Measurements from ENCODE around the gene NFAM1.
A peak's percentile ranks its signal among the peaks of the same experiment; 100 is the strongest.

Gene NFAM1

GRCh38 chr22:42376711-42377554 lies 55.3 kb downstream of the NFAM1 start:
- no peak overlapping the region for H3K4me3 ChIP-seq (ENCODE audit: extremely low read depth, insufficient read depth, low read length, poor library complexity, severe bottlenecking)
- H3K36me3 ChIP-seq (ENCODE audit: control insufficient read depth, insufficient read depth, low read length), result no peaks in the 10 kb centered on the region
- no peaks in the 10 kb centered on the region for H3K9me3 ChIP-seq (ENCODE audit: control insufficient read depth, low read length)
- WGBS, 2 experiments (ENCODE audit: insufficient coverage in 2 of 2), result 23 to 37% methylated on average over 6 to 8 of the region's 12 CpGs
- H3K4me1 ChIP-seq (ENCODE audit: control insufficient read depth, insufficient read depth, low read length, poor library complexity, severe bottlenecking), result peaks cover 6% of the 10 kb centered on the region
- H3K27ac ChIP-seq (ENCODE audit: low read depth, low read length, severe bottlenecking), result peak overlapping the region; percentile 29

GRCh38 chr22:42375982-42376381 lies 56.2 kb downstream of the NFAM1 start:
- 84 to 97% methylated on average over 4 of the region's 5 CpGs for WGBS, 2 experiments (ENCODE audit: insufficient coverage in 2 of 2)
- Histone ChIP-seq H3K27ac (ENCODE audit: low read depth, low read length, severe bottlenecking) (no peak overlapping the region), H3K9me3 (ENCODE audit: control insufficient read depth, low read length) (no peaks in the 10 kb centered on the region), H3K4me1 (ENCODE audit: control insufficient read depth, insufficient read depth, low read length, poor library complexity, severe bottlenecking) (peaks cover 11% of the 10 kb centered on the region), H3K36me3 (ENCODE audit: control insufficient read depth, insufficient read depth, low read length) (no peaks in the 10 kb centered on the region), H3K4me3 (ENCODE audit: extremely low read depth, insufficient read depth, low read length, poor library complexity, severe bottlenecking) (no peak overlapping the region)

GRCh38 chr22:42372976-42373375 lies 59.2 kb downstream of the NFAM1 start:
- no peak overlapping the region for H3K27ac ChIP-seq (ENCODE audit: low read depth, low read length, severe bottlenecking)
- no peak overlapping the region for H3K4me3 ChIP-seq (ENCODE audit: extremely low read depth, insufficient read depth, low read length, poor library complexity, severe bottlenecking)
- peaks cover 16% of the 10 kb centered on the region for H3K4me1 ChIP-seq (ENCODE audit: control insufficient read depth, insufficient read depth, low read length, poor library complexity, severe bottlenecking)
- no peaks in the 10 kb centered on the region for H3K9me3 ChIP-seq (ENCODE audit: control insufficient read depth, low read length)
- H3K36me3 ChIP-seq (ENCODE audit: control insufficient read depth, insufficient read depth, low read length), result no peaks in the 10 kb centered on the region
- 87 to 92% methylated on average over 4 to 7 of the region's 7 CpGs for WGBS, 2 experiments (ENCODE audit: insufficient coverage in 2 of 2)

- no peaks in the 10 kb centered on the region for H3K36me3 ChIP-seq (ENCODE audit: control insufficient read depth, insufficient read depth, low read length)
- H3K4me1 ChIP-seq (ENCODE audit: control insufficient read depth, insufficient read depth, low read length, poor library complexity, severe bottlenecking), result peaks cover 10% of the 10 kb centered on the region
- H3K4me3 ChIP-seq (ENCODE audit: extremely low read depth, insufficient read depth, low read length, poor library complexity, severe bottlenecking), result no peak overlapping the region
- H3K27ac ChIP-seq (ENCODE audit: low read depth, low read length, severe bottlenecking), result no peak overlapping the region
- H3K9me3 ChIP-seq (ENCODE audit: control insufficient read depth, low read length), result no peaks in the 10 kb centered on the region
- 76 to 80% methylated on average over 3 of the region's 3 CpGs for WGBS, 2 experiments (ENCODE audit: insufficient coverage in 2 of 2)
Measured at GRCh38 chr22:42371501-42371900, 60.7 kb downstream of the NFAM1 start.

GRCh38 chr22:42371099-42371498 lies 61.1 kb downstream of the NFAM1 start:
- Histone ChIP-seq H3K4me1 (ENCODE audit: control insufficient read depth, insufficient read depth, low read length, poor library complexity, severe bottlenecking) (peaks cover 10% of the 10 kb centered on the region), H3K4me3 (ENCODE audit: extremely low read depth, insufficient read depth, low read length, poor library complexity, severe bottlenecking) (no peak overlapping the region), H3K9me3 (ENCODE audit: control insufficient read depth, low read length) (no peaks in the 10 kb centered on the region), H3K27ac (ENCODE audit: low read depth, low read length, severe bottlenecking) (no peak overlapping the region), H3K36me3 (ENCODE audit: control insufficient read depth, insufficient read depth, low read length) (no peaks in the 10 kb centered on the region)
- WGBS, 2 experiments (ENCODE audit: insufficient coverage in 2 of 2), result 63 to 76% methylated on average over 3 to 4 of the region's 4 CpGs

- Histone ChIP-seq H3K4me3 (ENCODE audit: extremely low read depth, insufficient read depth, low read length, poor library complexity, severe bottlenecking) (peak overlapping the region; percentile 44), H3K4me1 (ENCODE audit: control insufficient read depth, insufficient read depth, low read length, poor library complexity, severe bottlenecking) (peaks cover 25% of the 10 kb centered on the region), H3K36me3 (ENCODE audit: control insufficient read depth, insufficient read depth, low read length) (no peaks in the 10 kb centered on the region), H3K27ac (ENCODE audit: low read depth, low read length, severe bottlenecking) (no peak overlapping the region), H3K9me3 (ENCODE audit: control insufficient read depth, low read length) (no peaks in the 10 kb centered on the region)
- WGBS, 2 experiments (ENCODE audit: insufficient coverage in 2 of 2), result 14 to 24% methylated on average over 18 to 27 of the region's 42 CpGs
Measured at GRCh38 chr22:42369250-42370041, 62.8 kb downstream of the NFAM1 start.

GRCh38 chr22:42368379-42369249 lies 63.6 kb downstream of the NFAM1 start:
- Histone ChIP-seq H3K36me3 (ENCODE audit: control insufficient read depth, insufficient read depth, low read length) (no peaks in the 10 kb centered on the region), H3K27ac (ENCODE audit: low read depth, low read length, severe bottlenecking) (no peak overlapping the region), H3K9me3 (ENCODE audit: control insufficient read depth, low read length) (no peaks in the 10 kb centered on the region), H3K4me1 (ENCODE audit: control insufficient read depth, insufficient read depth, low read length, poor library complexity, severe bottlenecking) (peaks cover 29% of the 10 kb centered on the region), H3K4me3 (ENCODE audit: extremely low read depth, insufficient read depth, low read length, poor library complexity, severe bottlenecking) (peak overlapping the region; percentile 44)
- WGBS, 2 experiments (ENCODE audit: insufficient coverage in 2 of 2), result 0 to 1% methylated on average over 67 to 75 of the region's 86 CpGs

GRCh38 chr22:42367980-42368378 lies 64.2 kb downstream of the NFAM1 start:
- Histone ChIP-seq H3K9me3 (ENCODE audit: control insufficient read depth, low read length) (no peaks in the 10 kb centered on the region), H3K36me3 (ENCODE audit: control insufficient read depth, insufficient read depth, low read length) (no peaks in the 10 kb centered on the region), H3K27ac (ENCODE audit: low read depth, low read length, severe bottlenecking) (no peak overlapping the region), H3K4me3 (ENCODE audit: extremely low read depth, insufficient read depth, low read length, poor library complexity, severe bottlenecking) (no peak overlapping the region), H3K4me1 (ENCODE audit: control insufficient read depth, insufficient read depth, low read length, poor library complexity, severe bottlenecking) (peaks cover 29% of the 10 kb centered on the region)
- 4 to 5% methylated on average over 10 to 11 of the region's 11 CpGs for WGBS, 2 experiments (ENCODE audit: insufficient coverage in 2 of 2)

- WGBS, 2 experiments (ENCODE audit: insufficient coverage in 2 of 2), result 72 to 84% methylated on average over 4 to 7 of the region's 8 CpGs
- peaks cover 29% of the 10 kb centered on the region for H3K4me1 ChIP-seq (ENCODE audit: control insufficient read depth, insufficient read depth, low read length, poor library complexity, severe bottlenecking)
- no peaks in the 10 kb centered on the region for H3K9me3 ChIP-seq (ENCODE audit: control insufficient read depth, low read length)
- H3K36me3 ChIP-seq (ENCODE audit: control insufficient read depth, insufficient read depth, low read length), result no peaks in the 10 kb centered on the region
- H3K4me3 ChIP-seq (ENCODE audit: extremely low read depth, insufficient read depth, low read length, poor library complexity, severe bottlenecking), result no peak overlapping the region
- H3K27ac ChIP-seq (ENCODE audit: low read depth, low read length, severe bottlenecking), result no peak overlapping the region
Measured at GRCh38 chr22:42366806-42367581, 65.2 kb downstream of the NFAM1 start.
